Measurements from ENCODE around the gene MYO5B.

DNA sequence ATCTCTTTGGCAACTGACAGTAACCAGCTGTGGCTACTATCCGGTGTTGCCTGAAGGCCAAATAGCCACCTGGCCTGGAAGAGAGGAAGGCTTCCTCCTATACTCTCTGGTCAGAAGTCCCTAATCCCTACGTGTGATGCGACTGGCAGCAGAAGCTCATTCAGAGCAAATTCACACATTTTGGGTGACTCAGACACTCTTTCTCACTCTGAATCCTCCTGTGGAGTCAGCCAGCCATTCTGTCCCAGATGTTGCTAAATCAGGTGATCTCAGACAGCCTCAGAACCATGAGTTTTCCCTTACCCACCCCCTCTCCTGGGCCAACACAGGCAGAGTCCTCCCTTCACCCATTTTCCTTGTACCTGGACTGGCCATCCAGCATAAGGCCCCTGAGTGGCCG, 36.7 kb upstream of the MYO5B start:
- TF ChIP-seq POLR2A (IDR thresholded peaks at IDR 0.05) (no peak), CTCF (IDR thresholded peaks at IDR 0.05) (no peak)

All from thyroid gland (tissue), 4 donors.